Measurements from ENCODE around the gene ABHD15.

The ABHD15 gene

DNA sequence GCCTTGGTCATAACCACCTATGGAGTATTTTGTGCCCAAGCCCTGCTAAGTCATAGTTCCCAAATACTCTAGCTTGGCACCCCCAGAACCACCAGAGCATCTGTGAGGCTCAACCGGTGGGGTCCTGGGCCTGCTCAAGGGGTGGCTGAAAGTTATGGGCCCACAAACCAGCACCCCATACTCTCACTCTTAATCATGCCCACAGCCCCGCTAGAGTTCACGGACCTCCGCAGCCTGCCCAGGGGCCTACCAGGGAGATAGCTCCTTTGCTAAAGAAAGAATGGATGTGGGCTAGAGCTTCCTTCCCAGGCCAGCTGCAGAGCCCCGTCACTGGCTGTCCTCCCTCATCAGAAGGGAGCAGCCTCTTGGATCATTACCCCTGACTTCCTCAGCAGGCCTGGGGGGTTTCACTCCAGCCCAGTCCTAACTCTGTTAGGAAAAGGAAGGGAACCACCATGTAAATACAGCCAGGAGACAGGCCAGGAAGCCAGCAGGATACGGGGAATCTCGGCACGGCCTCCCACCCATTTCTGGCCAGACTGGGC, 21.3 kb upstream of the ABHD15 start:
- peak overlapping the region; percentile 78 for H3K4me3 ChIP-seq (ENCODE audit: insufficient read depth, low read depth, low read length, poor library complexity, severe bottlenecking)
- peaks cover 66% of the 10 kb centered on the region for H3K4me1 ChIP-seq (ENCODE audit: control insufficient read depth, insufficient read depth, low read length, poor library complexity, severe bottlenecking)

DNA sequence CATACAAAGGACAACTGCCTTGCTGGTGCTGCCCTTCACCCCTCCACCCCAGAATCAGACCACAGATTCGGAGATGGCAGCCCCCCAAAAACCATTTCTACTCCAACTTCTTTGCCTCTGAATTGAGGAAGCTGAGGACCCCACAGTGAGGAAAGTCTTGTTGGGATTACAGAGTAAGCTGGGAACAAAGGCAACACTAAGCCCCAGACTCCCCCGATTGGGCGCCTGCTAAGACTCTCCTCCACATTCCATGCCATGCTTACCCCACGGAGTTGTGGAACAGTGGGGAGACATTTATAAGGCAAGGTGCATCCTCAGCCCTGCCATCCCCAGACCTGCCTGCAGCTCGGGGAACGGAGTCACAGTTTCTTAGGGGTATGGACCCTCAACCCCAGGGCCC, 20.8 kb upstream of the ABHD15 start:
- H3K27ac ChIP-seq (ENCODE audit: insufficient read depth, low read length, poor library complexity, severe bottlenecking), result no peak overlapping the region
- peaks cover 64% of the 10 kb centered on the region for H3K4me1 ChIP-seq (ENCODE audit: control insufficient read depth, insufficient read depth, low read length, poor library complexity, severe bottlenecking)
- no peak for DNase-seq
- no peaks in the 10 kb centered on the region for H3K9me3 ChIP-seq (ENCODE audit: control insufficient read depth, low read length)
- H3K4me3 ChIP-seq (ENCODE audit: insufficient read depth, low read depth, low read length, poor library complexity, severe bottlenecking), result no peak overlapping the region
- H3K27me3 ChIP-seq (replicated peaks; ENCODE audit: control insufficient read depth, insufficient read depth, low read length, poor library complexity, severe bottlenecking), result no peaks in the 10 kb centered on the region
- H3K36me3 ChIP-seq (ENCODE audit: control insufficient read depth, insufficient read depth, low read length), result peaks cover 6% of the 10 kb centered on the region

More for the DNA sequence above, 21.3 kb upstream of the ABHD15 start:
- no peak for DNase-seq
- H3K36me3 ChIP-seq (ENCODE audit: control insufficient read depth, insufficient read depth, low read length), result peaks cover 1% of the 10 kb centered on the region
- H3K27me3 ChIP-seq (replicated peaks; ENCODE audit: control insufficient read depth, insufficient read depth, low read length, poor library complexity, severe bottlenecking), result no peaks in the 10 kb centered on the region
- peak overlapping the region; percentile 63 for H3K27ac ChIP-seq (ENCODE audit: insufficient read depth, low read length, poor library complexity, severe bottlenecking)
- H3K9me3 ChIP-seq (ENCODE audit: control insufficient read depth, low read length), result no peaks in the 10 kb centered on the region

DNA sequence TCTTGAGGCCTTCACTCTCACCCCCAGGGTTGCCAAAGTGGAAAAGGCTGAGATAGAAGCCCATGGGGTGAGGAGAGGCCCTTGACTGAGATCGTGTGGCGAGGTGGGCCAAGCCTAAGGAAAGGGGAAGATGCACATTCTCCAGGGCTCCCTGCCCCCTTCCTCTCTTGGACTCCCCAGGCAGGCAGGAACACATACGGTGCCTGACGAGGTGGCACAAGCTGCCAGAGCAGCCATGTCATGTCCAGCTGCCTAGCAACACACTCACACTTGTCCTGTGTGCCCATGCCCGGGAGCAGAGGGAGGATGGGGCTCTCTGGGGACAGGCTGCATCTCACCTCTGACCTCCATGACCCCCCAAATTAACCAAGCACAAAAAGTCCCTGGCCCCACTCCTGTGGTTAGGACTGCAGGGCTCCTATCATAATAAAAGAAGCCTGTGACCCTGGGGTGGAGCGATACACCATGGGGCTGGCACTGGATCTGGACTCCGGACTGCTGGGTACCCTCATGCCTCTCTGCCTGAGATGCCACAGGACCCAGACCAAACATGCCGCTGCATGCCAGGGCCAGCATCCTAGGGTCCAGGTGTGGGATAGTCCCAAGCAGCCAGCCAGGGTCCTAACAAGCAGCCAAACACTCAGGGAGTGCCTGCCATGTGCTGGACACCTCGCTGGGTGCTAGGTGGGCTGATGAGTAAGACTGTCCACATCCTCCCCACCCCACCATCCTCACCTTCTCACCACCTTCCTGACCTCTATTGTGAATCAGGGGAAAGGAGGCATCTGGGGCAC, 20.0 kb upstream of the ABHD15 start:
- no peak for DNase-seq
- Histone ChIP-seq H3K9me3 (ENCODE audit: control insufficient read depth, low read length) (no peaks in the 10 kb centered on the region), H3K4me1 (ENCODE audit: control insufficient read depth, insufficient read depth, low read length, poor library complexity, severe bottlenecking) (peaks cover 57% of the 10 kb centered on the region), H3K36me3 (ENCODE audit: control insufficient read depth, insufficient read depth, low read length) (peaks cover 13% of the 10 kb centered on the region), H3K27ac (ENCODE audit: insufficient read depth, low read length, poor library complexity, severe bottlenecking) (no peak overlapping the region), H3K4me3 (ENCODE audit: insufficient read depth, low read depth, low read length, poor library complexity, severe bottlenecking) (no peak overlapping the region), H3K27me3 (replicated peaks; ENCODE audit: control insufficient read depth, insufficient read depth, low read length, poor library complexity, severe bottlenecking) (no peaks in the 10 kb centered on the region)

DNA sequence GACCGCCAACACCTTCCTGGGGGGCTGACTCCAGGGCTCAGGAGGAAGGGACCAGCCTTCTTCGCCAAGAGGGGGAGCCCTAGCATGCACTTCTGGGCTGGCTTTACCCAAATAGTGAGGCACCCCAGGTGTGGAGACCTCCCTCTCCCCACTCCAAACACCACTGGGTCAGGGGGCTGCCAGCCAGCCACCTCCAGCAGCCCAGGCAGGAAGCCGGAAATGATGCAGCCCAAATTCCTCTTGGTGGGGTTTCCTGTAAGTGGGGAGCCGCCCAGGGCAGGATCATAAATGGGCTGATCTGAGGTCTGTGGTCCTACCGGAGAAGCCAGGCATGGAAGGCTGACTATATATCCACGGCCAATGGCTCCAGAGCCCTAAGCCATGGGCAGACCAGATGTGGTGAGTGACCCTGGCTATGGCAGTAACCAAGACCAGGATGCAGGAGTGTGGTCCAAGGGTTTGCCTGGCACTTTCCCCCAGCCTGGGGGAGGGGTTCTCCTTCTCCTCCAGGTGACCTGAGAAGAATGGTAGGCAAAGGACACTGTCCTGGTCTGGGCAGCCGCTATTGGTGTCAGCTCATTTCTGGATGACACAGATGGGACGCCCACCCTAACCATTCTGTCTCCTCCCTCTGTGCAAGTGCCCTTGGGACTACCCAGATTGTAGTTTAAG, 18.4 kb upstream of the ABHD15 start:
- H3K27ac ChIP-seq (ENCODE audit: insufficient read depth, low read length, poor library complexity, severe bottlenecking), result peak overlapping the region; percentile 45
- H3K36me3 ChIP-seq (ENCODE audit: control insufficient read depth, insufficient read depth, low read length), result peaks cover 13% of the 10 kb centered on the region
- no peaks in the 10 kb centered on the region for H3K27me3 ChIP-seq (replicated peaks; ENCODE audit: control insufficient read depth, insufficient read depth, low read length, poor library complexity, severe bottlenecking)
- H3K4me3 ChIP-seq (ENCODE audit: insufficient read depth, low read depth, low read length, poor library complexity, severe bottlenecking), result no peak overlapping the region
- peak in 2 of 3 donors; percentile 15 to 26 for DNase-seq
- H3K4me1 ChIP-seq (ENCODE audit: control insufficient read depth, insufficient read depth, low read length, poor library complexity, severe bottlenecking), result peaks cover 45% of the 10 kb centered on the region
- no peaks in the 10 kb centered on the region for H3K9me3 ChIP-seq (ENCODE audit: control insufficient read depth, low read length)

DNA sequence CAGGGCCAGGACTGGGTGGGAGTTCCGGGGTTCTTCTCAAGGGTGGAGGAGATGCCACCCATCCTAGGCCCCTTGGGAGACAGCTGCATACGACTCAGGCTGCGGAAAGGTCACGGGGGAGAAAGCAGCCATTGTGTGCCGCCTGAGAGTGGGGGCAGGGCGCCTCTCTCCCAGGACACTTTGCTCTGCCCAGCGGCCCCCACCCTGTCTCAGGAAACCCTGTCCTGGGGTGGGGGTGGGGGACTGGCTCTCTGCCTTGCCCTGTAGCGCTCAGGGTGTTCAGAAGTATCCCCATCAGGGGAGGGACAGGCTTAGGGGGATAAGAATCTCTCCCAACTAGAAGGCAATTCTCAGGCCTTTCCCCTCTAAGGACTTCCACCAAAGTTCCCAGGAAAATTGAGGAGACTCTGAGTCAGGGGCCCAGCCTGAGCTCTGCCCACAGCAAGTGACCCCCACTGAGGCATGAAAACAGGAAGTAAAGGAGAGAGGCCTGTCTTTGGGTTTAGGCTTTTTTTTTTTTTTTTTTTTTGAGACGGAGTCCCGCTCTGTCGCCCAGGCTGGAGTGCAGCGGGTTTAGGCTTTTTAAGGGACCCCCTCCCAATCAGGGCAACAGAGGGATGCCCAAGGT, 17.7 kb upstream of the ABHD15 start:
- no peak for DNase-seq
- Histone ChIP-seq H3K9me3 (ENCODE audit: control insufficient read depth, low read length) (no peaks in the 10 kb centered on the region), H3K4me3 (ENCODE audit: insufficient read depth, low read depth, low read length, poor library complexity, severe bottlenecking) (no peak overlapping the region), H3K27me3 (replicated peaks; ENCODE audit: control insufficient read depth, insufficient read depth, low read length, poor library complexity, severe bottlenecking) (no peaks in the 10 kb centered on the region), H3K4me1 (ENCODE audit: control insufficient read depth, insufficient read depth, low read length, poor library complexity, severe bottlenecking) (peaks cover 41% of the 10 kb centered on the region), H3K27ac (ENCODE audit: insufficient read depth, low read length, poor library complexity, severe bottlenecking) (peak overlapping the region; percentile 45), H3K36me3 (ENCODE audit: control insufficient read depth, insufficient read depth, low read length) (peaks cover 13% of the 10 kb centered on the region)

DNA sequence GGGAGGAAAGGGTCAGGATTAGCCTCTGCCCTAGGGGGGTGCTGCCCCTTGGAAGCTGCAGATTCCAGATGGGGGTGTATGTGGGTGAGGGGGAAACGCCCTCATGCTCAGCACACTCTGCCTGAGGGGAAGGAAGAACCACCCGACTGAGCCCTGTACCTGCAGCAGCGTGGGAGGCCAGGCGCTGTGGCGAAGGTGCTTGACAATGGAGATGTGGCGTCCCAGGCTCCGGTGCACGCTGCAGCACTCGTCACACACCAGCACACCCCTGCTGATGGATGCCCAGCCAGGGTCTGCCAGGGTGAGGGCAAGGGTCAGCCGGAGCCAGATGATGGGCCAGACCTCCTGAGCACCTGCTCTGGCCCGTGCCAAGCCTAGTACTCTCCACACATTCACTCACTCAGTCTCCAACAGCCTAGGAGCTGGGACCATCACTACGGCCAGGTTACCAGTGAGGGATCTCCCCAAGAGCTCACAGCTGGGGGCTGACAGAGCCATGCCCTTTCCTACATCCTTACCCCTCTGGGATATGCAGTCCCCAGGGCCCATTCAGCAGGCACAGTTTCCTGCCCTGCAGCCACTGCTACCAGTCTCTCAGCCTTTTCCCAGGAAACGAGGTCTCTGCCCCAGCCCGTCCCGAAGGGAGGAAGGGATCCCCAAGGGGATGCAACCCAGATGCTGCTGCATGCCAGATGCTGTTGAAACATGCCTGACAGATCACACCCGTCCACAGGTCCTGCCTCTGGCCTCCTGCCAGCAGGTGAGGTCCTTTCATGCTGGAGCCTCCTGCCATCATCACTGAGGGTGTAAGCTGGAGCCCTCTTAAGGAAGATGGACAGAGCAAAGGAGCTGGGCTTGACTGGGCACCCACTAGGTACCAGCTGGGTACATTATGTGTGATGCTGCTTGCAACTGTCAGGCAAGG, 16.7 kb upstream of the ABHD15 start:
- Histone ChIP-seq H3K27ac (ENCODE audit: insufficient read depth, low read length, poor library complexity, severe bottlenecking) (no peak overlapping the region), H3K9me3 (ENCODE audit: control insufficient read depth, low read length) (no peaks in the 10 kb centered on the region), H3K4me1 (ENCODE audit: control insufficient read depth, insufficient read depth, low read length, poor library complexity, severe bottlenecking) (peaks cover 39% of the 10 kb centered on the region), H3K27me3 (replicated peaks; ENCODE audit: control insufficient read depth, insufficient read depth, low read length, poor library complexity, severe bottlenecking) (no peaks in the 10 kb centered on the region), H3K4me3 (ENCODE audit: insufficient read depth, low read depth, low read length, poor library complexity, severe bottlenecking) (no peak overlapping the region), H3K36me3 (ENCODE audit: control insufficient read depth, insufficient read depth, low read length) (peaks cover 16% of the 10 kb centered on the region)
- DNase-seq, result no peak

DNA sequence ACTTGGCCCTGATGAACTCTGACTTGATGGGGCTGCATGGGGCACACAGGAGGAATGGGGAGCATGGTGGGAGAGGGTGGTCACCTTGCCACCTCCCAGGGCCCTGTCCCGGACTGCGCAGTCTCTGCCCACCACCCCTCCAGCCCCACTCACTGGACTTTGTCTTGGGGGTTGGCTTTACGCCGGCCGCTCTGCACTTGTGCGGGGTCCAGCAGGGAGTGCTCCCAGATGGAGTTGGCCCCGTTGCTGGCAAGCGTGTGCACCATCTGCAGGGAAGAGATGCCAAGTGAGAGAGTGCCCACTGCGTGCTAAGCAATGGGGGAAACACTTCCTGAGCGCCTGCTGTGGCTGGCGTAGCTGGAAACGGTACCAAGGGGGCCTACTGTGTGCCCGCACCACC, 15.9 kb upstream of the ABHD15 start:
- Histone ChIP-seq H3K4me3 (ENCODE audit: insufficient read depth, low read depth, low read length, poor library complexity, severe bottlenecking) (no peak overlapping the region), H3K36me3 (ENCODE audit: control insufficient read depth, insufficient read depth, low read length) (peaks cover 23% of the 10 kb centered on the region), H3K27ac (ENCODE audit: insufficient read depth, low read length, poor library complexity, severe bottlenecking) (no peak overlapping the region), H3K4me1 (ENCODE audit: control insufficient read depth, insufficient read depth, low read length, poor library complexity, severe bottlenecking) (peaks cover 31% of the 10 kb centered on the region), H3K27me3 (replicated peaks; ENCODE audit: control insufficient read depth, insufficient read depth, low read length, poor library complexity, severe bottlenecking) (no peaks in the 10 kb centered on the region), H3K9me3 (ENCODE audit: control insufficient read depth, low read length) (no peaks in the 10 kb centered on the region)
- no peak for DNase-seq

DNA sequence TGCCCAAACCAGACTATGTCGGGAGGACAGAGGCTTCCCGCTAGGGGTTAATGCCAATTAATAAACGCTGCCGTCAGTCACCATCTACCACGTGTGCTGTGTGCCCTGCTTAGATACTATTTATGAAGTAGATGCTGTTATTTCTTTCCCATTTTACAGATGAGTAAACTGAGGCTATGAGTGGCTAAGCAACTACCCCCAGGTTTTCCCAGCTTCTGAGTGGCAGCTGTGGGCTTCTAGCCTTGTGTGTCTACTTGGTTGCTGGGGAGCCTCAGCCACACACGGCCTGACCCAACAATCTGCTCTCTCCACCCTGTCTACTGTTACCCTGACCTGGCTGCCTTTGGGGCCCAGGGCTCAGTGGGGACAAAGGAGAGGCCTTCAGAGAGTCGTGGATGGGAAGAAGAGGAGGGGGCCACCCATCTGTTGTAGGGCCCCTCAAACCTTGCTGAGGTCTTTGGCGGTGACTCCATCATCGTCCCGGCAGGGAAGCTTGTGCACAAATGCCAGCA, 15.5 kb upstream of the ABHD15 start:
- H3K4me1 ChIP-seq (ENCODE audit: control insufficient read depth, insufficient read depth, low read length, poor library complexity, severe bottlenecking), result peaks cover 27% of the 10 kb centered on the region

DNA sequence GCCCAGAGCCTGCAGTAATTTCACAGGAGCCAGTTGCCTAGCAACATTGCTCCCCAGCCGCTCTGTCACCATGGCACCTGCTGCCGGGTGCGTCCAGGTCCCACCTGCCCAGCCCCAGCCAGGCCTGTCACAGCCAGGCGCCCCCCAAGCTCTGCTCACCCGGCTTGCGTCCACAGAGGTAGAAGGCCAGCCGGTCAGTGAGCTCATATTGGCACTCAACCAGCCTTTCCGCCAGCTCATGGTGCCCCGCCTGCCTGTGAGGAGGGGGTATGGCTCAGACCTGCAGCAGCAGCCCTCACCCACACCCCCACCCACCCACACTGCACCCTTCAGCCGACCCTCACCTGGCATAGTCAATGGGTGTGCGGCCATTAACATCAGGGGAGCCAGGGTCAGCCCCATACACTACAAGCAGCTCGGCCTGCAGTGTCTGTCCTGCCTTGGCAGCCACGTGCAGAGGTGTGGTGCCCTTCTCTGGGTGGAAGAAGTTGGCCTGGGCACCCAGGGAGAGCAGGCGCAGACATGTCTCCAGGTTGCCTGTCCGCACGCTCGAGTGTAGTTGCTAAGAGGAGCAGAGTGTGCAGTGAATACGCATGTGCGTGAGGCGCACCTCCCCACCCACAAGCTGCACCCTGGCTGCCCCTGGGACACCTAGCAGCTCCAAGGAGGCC, 14.9 kb upstream of the ABHD15 start:
- no peak for DNase-seq
- Histone ChIP-seq H3K9me3 (ENCODE audit: control insufficient read depth, low read length) (no peaks in the 10 kb centered on the region), H3K27me3 (replicated peaks; ENCODE audit: control insufficient read depth, insufficient read depth, low read length, poor library complexity, severe bottlenecking) (no peaks in the 10 kb centered on the region), H3K4me1 (ENCODE audit: control insufficient read depth, insufficient read depth, low read length, poor library complexity, severe bottlenecking) (peaks cover 27% of the 10 kb centered on the region), H3K4me3 (ENCODE audit: insufficient read depth, low read depth, low read length, poor library complexity, severe bottlenecking) (no peak overlapping the region), H3K36me3 (ENCODE audit: control insufficient read depth, insufficient read depth, low read length) (peaks cover 34% of the 10 kb centered on the region), H3K27ac (ENCODE audit: insufficient read depth, low read length, poor library complexity, severe bottlenecking) (no peak overlapping the region)

More for the DNA sequence above, 15.5 kb upstream of the ABHD15 start:
- H3K36me3 ChIP-seq (ENCODE audit: control insufficient read depth, insufficient read depth, low read length), result peaks cover 28% of the 10 kb centered on the region
- DNase-seq, result no peak
- H3K9me3 ChIP-seq (ENCODE audit: control insufficient read depth, low read length), result no peaks in the 10 kb centered on the region
- no peak overlapping the region for H3K4me3 ChIP-seq (ENCODE audit: insufficient read depth, low read depth, low read length, poor library complexity, severe bottlenecking)
- H3K27ac ChIP-seq (ENCODE audit: insufficient read depth, low read length, poor library complexity, severe bottlenecking), result no peak overlapping the region
- no peaks in the 10 kb centered on the region for H3K27me3 ChIP-seq (replicated peaks; ENCODE audit: control insufficient read depth, insufficient read depth, low read length, poor library complexity, severe bottlenecking)
